Dermis microvascular lymphatic vessel endothelial cell (primary cell): ENCODE results near the gene ADAM33. TPM values are rescaled to one million over a fixed set of nuclear protein-coding genes. Genes with fewer than 3 reads are reported as not detected.

Experiments
- DNase-seq, 2 donors: peaks; one replicate each; pipeline versions ENCODE4 v3.0.0 to v3.0.0-alpha.2; 2010; ENCODE audit warnings: low read depth in 2 of 2
- total RNA-seq: library from RNA; depleted of rRNA; stranded (reverse); fragments of >200 nt; gene quantifications from 2 replicates; pipeline ENCODE4 v1.2.1, GENCODE V29; 2014

ADAM33 gene
- total RNA-seq, 1 donor from 2014 or later = not detected

- DNase-seq = no peak
These were observed 28.2 kb upstream of the ADAM33 start for GRCh38 chr20:3710011-3710466.

DNA sequence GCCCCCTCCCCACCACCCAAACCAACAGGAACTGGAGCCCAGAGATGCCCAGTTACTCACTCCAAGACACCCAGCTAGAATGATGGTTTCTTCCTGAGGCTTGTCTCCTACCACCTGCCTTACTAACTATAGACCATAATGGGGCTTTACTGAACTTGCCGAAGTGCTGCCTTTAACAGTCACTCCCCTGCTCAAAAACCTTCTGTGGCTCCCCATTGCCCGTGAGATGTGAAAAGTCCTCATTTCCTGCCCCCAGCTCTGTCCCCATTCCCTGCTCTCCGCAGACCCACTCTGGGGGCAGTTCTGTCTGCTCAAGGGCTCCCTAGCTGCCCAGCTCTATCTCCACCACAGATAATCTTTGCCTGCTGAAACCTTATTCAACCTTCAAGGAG lies 25.7 kb upstream of the ADAM33 start:
- DNase-seq = no peak

DNA sequence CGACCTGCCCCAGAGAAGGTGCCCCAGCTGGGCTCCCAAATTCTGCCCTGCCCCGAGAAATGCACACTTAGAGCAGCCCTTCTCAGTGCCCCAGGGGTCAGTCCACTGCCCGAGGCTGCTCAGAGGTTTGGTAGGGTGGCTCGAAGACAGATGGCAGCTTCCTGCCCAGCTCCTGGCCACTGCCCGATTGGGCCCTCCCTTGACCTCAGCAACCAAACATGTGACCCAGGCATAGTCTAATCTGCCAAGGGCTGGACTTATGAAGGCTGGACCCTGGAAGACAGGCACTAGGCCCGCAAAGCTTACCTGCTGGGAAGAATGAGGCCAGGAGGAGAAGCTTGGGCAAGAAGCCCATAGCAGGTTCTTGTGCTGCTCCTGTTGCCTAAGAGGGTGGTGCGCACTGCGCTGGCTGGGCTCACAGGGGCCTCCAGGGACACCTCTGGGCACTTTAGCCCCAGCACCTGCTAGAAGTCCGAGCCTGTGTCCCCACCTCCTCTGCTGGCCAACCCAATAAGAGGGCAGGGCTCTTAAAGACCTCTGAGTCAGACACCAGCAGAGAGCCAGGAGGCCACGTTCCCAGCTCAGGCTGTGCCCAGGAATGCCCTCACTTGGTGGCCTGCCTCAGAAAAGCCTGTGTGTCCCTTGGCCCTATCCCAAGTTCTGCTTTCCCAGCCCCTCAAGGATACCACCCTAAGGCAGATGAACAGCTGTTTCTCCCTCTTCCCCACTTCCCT lies 25.1 kb upstream of the ADAM33 start:
- DNase-seq = no peak

DNA sequence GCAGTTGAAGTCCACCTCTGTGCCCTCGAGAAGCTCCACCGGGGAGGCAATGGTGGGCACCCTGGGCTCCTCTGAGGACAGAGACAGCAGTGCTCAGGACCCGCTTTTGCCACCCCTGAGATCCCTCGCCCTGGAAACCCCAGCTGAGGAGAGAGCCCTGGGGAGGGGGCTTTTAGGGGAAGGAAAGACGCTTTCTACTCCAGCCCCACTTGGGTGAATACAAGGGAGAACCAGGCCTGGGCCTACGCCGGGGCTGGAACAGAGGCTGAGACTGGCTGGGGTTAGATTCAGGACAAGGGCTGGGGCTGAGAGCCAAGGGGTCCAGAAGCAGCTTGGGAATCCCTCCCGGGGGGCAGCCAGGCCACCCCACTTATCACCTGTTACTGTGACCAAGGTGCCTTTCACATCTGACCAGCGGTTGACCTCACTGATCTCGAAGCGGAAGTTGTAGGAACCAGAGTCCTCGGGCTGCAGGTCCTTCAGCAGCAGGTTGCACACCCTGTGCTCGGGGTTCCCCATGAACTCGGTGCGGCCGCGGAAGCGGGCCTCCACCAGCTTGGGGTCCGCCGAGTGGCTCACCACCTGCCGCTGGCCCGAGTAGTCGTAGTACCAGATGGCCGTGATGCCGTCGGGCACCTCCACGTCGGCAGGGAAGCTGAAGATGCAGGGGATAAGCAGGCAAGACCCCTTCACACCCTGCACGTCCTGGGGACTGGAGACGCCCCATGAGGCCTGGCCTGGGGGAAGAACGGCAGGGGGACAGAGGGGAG lies 24.3 kb upstream of the ADAM33 start:
- no peak for DNase-seq

DNA sequence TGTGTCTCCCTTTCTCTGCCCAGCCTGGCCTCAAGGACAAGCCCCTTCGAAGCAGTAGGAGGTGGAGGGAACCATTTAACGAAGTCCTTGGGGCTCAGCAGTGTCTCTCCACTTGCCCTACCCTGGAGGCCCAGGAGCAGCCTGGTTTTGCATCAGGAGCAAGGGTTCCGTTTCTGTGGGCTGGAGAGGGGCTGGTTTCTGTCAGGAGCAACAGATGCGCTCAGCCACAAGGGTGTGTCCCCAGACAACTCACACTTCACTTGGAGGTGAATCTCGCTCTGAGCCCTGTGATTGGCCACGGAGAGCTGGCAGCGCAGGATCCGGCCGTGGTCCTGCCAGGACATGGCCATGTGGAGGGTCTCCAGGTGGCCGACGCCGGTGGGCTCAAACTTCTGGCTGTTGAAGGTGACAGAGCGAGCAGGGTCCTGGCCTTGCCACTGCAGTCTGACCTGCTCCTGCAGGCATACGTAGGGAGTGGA lies 23.7 kb upstream of the ADAM33 start:
- no peak for DNase-seq

GRCh38 chr20:3704087-3704486 lies 22.3 kb upstream of the ADAM33 start:
- DNase-seq = no peak

GRCh38 chr20:3702611-3703391 lies 21.0 kb upstream of the ADAM33 start:
- no peak for DNase-seq

- DNase-seq = no peak
These were observed 19.5 kb upstream of the ADAM33 start for GRCh38 chr20:3701061-3701998.

GRCh38 chr20:3699037-3699436 lies 17.2 kb upstream of the ADAM33 start:
- DNase-seq = no peak

DNA sequence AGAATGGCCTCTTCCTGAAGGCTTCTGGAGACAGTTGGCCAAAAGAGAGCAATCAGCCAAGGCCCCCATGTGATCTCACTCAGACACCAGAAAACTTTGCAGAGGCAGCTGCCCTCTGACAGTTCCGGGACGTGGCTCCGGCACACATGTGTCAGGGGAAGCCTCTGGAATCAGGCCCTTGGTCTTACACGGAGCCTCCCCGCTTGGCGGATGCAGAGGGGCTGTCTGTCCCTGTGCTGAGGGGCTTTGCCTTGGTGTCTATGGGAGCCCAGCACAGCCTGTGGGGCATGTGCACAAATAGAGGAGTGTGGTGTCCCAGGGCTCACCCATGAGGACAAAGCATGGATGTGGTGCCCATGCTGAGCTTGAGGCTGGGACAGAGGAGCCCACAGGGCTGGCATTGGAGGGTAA lies 16.8 kb upstream of the ADAM33 start:
- DNase-seq = no peak

- no peak for DNase-seq
These were observed 15.9 kb upstream of the ADAM33 start for GRCh38 chr20:3697588-3698305.

DNA sequence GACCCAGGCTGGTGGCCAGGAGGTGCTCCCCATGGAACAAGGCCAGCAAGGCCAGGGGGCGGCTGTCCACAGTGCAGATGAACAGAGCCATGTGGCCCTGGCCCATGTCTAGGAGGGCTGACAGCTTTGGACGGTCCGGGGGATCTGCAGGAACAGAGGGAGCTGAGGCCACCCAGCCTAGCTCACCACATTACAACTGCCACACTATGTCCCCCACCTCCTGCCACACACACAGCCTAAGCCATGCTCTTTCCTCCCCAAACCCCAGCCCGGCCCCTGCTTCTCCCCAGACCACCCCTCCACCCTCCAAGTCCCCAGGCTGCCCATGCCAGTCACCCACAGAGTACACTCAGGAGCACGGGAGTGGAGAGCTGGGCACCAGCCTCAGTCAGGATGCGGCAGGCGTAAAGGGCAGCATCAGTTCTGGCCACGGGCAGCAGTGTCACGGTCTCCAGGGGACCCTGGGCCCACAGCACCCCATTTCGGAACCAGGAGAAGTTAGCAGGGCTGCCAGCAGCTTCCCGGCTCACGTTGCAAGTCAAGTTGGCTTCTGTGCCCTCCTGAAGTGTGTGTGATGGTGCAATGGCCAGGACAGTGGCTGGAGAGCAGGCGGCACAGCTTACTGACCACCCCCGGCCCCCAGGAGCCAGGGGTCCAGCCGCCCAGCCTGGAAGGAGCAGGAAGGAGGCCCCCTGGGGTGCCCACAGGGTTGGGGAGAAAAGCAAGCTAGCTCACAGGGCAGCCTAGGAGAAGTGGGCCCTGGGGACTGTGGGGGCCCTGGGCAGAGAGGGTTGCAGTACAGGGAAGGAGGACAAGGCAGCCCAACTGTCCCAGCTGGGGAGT lies 15.2 kb upstream of the ADAM33 start:
- no peak for DNase-seq

- DNase-seq = no peak
These were observed 14.4 kb upstream of the ADAM33 start for GRCh38 chr20:3696200-3696599.

GRCh38 chr20:3694864-3695263 lies 13.1 kb upstream of the ADAM33 start:
- DNase-seq = no peak

- no peak for DNase-seq
These were observed 11.6 kb upstream of the ADAM33 start for GRCh38 chr20:3693376-3693775.

GRCh38 chr20:3692706-3693294 lies 11.0 kb upstream of the ADAM33 start:
- no peak for DNase-seq

DNA sequence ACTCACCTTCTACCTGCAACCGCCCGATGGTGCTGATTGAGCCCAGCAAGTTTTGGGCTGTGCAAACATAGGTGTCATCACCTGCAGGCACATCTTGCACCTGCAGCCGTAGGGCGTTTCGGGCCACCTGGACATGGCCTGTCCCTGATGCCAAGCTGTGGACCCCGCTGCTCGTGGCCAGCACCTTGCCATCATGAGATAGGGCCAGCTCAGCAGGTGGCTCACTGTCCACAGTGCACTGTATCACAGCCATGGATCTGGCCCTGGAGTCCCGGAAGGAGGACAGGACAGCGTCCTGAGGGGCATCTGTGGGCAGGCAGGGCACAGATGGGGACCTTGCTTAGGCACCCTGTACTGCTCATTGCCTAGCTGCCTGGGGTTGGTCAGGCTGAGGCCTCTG lies 10.1 kb upstream of the ADAM33 start:
- DNase-seq = no peak

GRCh38 chr20:3691306-3691705 lies 9.5 kb upstream of the ADAM33 start:
- no peak for DNase-seq

GRCh38 chr20:3690413-3690812 lies 8.6 kb upstream of the ADAM33 start:
- no peak for DNase-seq
